Measurements from ENCODE around the gene NDUFA11.

GRCh38 chr19:5931251-5931650 lies 27.7 kb upstream of the NDUFA11 start:
- TF ChIP-seq CTCF (IDR thresholded peaks at IDR 0.05; ENCODE audit: low read depth, low read length, poor library complexity, severe bottlenecking), result no peak
- TF ChIP-seq EZH2phosphoT487 (IDR thresholded peaks at IDR 0.05; ENCODE audit: borderline replicate concordance, low read length), result no peak

Measured in DOHH2 (cell line).